RWPE2 (cell line): Measurements from ENCODE around the gene GJB4.

Experiments
- ATAC-seq: fragments of 200-7000 bp; cut with Tn5 transposase; 3 replicates; pipeline ENCODE4 v1.9.1; 2021; ENCODE audit warnings: low read depth
- DNase-seq: peaks from one replicate; pipeline ENCODE4 v3.0.0-alpha.2; 2020; ENCODE audit warnings: low spot score
- H3K27ac ChIP-seq: fragments of 450-650 bp; 2 replicates; pipeline ENCODE4 v1.5.1; 2017; ENCODE audit warnings: mild to moderate bottlenecking; ENCODE audit not compliant: poor library complexity, severe bottlenecking
- H3K27me3 ChIP-seq: fragments of 250-450 bp; sonication (Bioruptor Pico); 2 replicates; pipeline ENCODE4 v1.5.1; 2021; ENCODE audit warnings: mild to moderate bottlenecking, moderate library complexity; ENCODE audit not compliant: insufficient read depth, poor library complexity, severe bottlenecking
- H3K36me3 ChIP-seq: fragments of 250-450 bp; sonication (Bioruptor Pico); 2 replicates; pipeline ENCODE4 v1.5.1; 2020; ENCODE audit warnings: low read depth, mild to moderate bottlenecking, moderate library complexity
- H3K4me1 ChIP-seq: fragments of 250-450 bp; sonication (Bioruptor Pico); 2 replicates; pipeline ENCODE4 v1.5.1; 2021; ENCODE audit warnings: mild to moderate bottlenecking, moderate library complexity; ENCODE audit not compliant: insufficient read depth, poor library complexity, severe bottlenecking
- H3K4me3 ChIP-seq: fragments of 250-450 bp; sonication (Bioruptor Pico); 2 replicates; pipeline ENCODE4 v1.5.1; 2021; ENCODE audit warnings: mild to moderate bottlenecking, moderate library complexity; ENCODE audit not compliant: severe bottlenecking
- H3K9me3 ChIP-seq: fragments of 250-450 bp; sonication (Bioruptor Pico); 2 replicates; pipeline ENCODE4 v1.5.1; 2021; ENCODE audit warnings: mild to moderate bottlenecking, moderate library complexity; ENCODE audit not compliant: severe bottlenecking
- TF ChIP-seq, protein P1 (sequence below): fragments of 450-650 bp; IDR thresholded peaks from one replicate; pipeline ENCODE4 v1.5.1; 2017; ENCODE audit warnings: mild to moderate bottlenecking, moderate library complexity; ENCODE audit not compliant: poor library complexity, severe bottlenecking

The GJB4 gene

DNA sequence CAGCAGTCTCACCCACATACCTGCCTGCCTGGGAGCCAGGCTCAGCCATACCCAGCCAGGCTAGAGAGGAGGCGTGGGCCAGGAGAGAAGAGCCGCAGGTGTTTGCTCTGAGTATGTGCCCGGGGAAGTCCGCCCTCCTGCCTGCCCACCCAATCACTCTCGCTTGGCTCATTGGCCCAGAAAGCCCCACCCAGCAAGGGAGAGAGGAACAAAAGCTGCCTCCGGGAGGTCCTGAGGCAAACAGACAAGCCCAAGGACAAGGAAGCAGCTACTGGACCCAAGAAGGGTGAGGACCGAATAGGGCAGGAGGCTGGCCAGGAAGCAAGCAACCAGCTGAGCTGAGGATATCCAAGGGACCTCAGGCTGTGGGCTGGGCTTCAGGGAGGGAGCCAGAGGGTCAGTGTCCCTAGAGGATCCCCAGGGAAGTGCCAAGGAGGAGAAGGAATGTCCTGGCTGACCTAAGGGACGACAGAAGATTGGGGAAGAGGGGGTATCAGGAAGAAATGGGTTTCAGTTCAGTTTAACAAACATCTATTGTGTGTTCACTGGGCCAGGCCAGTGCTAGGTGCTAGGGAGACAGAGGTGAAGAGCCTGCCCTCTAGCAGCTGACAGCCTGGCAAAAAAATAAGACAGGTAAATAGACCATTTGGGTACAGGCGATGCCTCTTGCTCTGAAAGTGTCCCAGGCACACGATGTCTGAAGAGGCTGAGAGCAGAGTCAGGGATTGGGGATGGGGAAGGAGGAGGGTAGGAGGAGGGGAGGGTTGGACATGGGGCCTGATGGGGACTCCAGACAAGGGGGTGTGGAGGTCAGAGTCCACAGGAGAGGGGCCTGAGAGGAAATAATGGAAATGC, at the start of gene GJB4:
Gene GJB4 (plus strand): TSS at position 238 of the 855 bp plus-strand sequence. CDS start 1,515 bp downstream, outside the sequence.
- Histone ChIP-seq H3K4me3 (no peak within 1 kb of the TSS), H3K36me3 (peaks cover 18% of the 10 kb centered on the region), H3K27ac (peak within 1 kb of the TSS; percentile 56), H3K27me3 (no peaks in the 10 kb centered on the region), H3K4me1 (peaks cover 46% of the 10 kb centered on the region), H3K9me3 (no peaks in the 10 kb centered on the region)
- DNase-seq (no peak), ATAC-seq (peak; percentile 6; the same call in 1 of the 3 replicates)
- TF ChIP-seq, protein P1, sequence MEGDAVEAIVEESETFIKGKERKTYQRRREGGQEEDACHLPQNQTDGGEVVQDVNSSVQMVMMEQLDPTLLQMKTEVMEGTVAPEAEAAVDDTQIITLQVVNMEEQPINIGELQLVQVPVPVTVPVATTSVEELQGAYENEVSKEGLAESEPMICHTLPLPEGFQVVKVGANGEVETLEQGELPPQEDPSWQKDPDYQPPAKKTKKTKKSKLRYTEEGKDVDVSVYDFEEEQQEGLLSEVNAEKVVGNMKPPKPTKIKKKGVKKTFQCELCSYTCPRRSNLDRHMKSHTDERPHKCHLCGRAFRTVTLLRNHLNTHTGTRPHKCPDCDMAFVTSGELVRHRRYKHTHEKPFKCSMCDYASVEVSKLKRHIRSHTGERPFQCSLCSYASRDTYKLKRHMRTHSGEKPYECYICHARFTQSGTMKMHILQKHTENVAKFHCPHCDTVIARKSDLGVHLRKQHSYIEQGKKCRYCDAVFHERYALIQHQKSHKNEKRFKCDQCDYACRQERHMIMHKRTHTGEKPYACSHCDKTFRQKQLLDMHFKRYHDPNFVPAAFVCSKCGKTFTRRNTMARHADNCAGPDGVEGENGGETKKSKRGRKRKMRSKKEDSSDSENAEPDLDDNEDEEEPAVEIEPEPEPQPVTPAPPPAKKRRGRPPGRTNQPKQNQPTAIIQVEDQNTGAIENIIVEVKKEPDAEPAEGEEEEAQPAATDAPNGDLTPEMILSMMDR = peak; percentile 13

DNA sequence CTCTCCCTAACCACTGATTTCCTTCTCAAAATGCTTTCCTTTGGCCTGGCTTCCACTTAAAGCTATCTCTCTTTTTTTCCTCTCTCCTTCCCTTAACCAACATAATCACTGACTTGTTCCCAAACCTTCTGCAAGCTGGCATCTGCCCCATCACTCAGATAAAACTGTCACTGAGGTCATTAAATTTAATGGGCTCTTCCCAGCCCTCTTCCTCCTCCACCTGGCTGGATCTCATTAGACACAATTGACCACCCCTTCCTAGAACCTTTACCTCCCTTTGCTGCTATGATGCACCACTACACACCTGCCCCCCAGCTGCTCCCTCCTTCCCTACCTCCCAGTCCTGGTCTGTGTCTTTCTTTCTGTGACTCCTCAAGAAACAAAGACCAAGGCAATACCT, 48.7 kb upstream of the GJB4 start:
- TF ChIP-seq, protein P1 = no peak

DNA sequence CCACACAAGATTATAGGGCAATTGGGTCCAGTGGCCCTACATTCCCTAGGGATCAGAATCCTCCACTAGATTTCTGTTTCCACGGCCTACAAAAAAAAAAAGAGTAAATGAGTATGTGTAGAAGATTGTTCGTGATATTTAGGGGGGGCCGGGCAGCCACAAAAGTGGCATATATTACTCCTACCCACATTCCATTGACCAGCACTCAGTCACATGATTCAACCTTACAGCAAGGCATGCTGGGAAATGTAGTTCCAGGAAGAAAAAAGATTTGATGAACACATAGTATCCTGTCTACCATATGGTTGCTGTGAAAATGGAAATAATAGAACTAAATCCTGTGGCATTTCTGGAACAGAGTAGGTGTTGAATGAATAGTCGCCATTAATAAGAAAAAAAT, 48.1 kb upstream of the GJB4 start:
- Histone ChIP-seq H3K9me3 (no peaks in the 10 kb centered on the region), H3K4me1 (no peaks in the 10 kb centered on the region), H3K27me3 (no peaks in the 10 kb centered on the region), H3K27ac (no peak overlapping the region), H3K36me3 (no peaks in the 10 kb centered on the region), H3K4me3 (no peak overlapping the region)
- ATAC-seq (no peak), DNase-seq (no peak)
- TF ChIP-seq, protein P1 = no peak

More for the DNA sequence above, 48.7 kb upstream of the GJB4 start:
- no peaks in the 10 kb centered on the region for H3K4me1 ChIP-seq
- H3K36me3 ChIP-seq = no peaks in the 10 kb centered on the region
- ATAC-seq (no peak), DNase-seq (no peak)
- H3K27ac ChIP-seq = no peak overlapping the region
- H3K9me3 ChIP-seq = no peaks in the 10 kb centered on the region
- H3K4me3 ChIP-seq = no peak overlapping the region
- H3K27me3 ChIP-seq = peaks cover 3% of the 10 kb centered on the region

DNA sequence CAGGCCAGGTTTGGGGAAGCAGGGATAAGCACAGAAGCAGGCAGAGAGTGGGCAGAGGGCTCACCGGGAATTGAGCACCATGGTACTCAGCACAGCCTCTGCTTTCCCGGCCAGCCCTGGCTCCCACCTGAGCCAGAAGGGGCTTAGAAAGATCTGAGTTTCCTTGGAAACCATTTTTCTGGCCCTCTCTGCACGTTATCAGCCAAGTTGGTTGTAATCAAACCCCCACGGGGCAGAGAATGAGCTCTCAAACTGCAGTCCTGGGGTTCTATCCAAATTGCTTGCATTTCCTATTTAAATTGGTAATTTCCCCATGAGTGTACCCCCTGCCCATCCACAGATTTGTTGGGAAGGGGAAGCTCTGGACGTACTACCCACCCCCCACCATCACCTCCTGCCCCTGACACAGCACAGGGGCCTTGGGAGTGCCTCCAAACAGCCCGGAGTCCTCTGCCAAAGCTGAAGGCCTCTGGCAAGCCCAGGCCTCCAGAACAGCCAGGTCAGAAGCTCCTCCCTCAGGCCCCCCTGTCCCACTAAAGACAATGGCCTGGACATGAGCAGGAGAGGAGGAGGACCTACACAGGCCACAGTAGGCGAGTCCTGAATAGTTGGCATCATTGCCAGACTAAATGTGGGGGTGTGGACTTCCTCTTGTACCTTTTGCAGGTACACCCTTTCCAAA, 47.4 kb upstream of the GJB4 start:
- H3K27me3 ChIP-seq = no peaks in the 10 kb centered on the region
- no peaks in the 10 kb centered on the region for H3K9me3 ChIP-seq
- H3K4me1 ChIP-seq = no peaks in the 10 kb centered on the region
- no peak overlapping the region for H3K27ac ChIP-seq
- TF ChIP-seq, protein P1 = no peak
- H3K4me3 ChIP-seq = no peak overlapping the region
- H3K36me3 ChIP-seq = no peaks in the 10 kb centered on the region
- no peak for ATAC-seq
- DNase-seq = no peak
